RKO (cell line): ENCODE data around the gene SCD5.

Source experiments
- DNase-seq: peaks from one replicate; pipeline ENCODE4 v3.0.0-alpha.2; 2016; ENCODE audit warnings: low spot score

Gene SCD5

DNA sequence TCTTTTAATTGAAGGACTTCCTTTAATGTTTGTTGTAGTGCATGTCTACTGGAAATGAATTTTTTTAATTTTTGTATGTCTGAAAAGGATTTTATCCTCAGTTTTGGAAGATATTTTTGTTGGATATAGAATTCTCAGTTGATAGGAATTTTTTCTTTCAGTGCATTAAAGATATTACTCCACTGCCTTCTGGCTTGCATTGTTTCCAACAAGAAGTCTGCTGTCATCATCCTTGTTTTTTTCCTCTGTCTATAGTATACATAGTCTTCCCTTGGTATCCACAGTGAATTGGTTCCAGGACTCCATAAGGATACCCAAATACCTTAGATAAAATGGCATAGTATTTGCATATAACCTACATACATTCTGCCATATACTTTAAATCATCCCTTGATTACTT, 33.5 kb downstream of the SCD5 start:
- no peak for DNase-seq

GRCh38 chr4:82761229-82761628, 37.4 kb downstream of the SCD5 start:
- DNase-seq = no peak

- DNase-seq = no peak
These were observed 39.6 kb downstream of the SCD5 start for GRCh38 chr4:82758701-82759685.

DNA sequence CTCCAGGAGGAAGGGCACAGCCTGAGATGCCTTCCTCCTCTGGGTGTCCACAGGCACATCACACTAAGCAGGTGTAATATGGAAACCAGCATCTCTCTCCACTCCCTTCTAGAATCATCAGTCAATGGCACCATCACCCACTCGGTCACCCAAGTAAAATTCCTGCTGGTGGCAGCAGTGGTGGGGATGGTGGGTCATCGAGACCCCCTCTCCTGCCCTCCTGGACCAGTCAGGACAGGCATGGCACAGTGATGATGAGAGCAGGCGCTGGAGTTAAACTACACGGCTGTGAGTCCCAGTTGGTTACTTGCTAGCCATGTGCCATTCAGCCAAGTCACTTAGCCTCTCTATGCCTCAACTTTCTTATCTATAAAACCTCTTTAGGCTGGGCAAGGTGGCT, 42.5 kb downstream of the SCD5 start:
- DNase-seq = no peak

- DNase-seq = no peak
These were observed 42.9 kb downstream of the SCD5 start for GRCh38 chr4:82755650-82756049.

GRCh38 chr4:82754513-82755165, 44.0 kb downstream of the SCD5 start:
- no peak for DNase-seq

DNA sequence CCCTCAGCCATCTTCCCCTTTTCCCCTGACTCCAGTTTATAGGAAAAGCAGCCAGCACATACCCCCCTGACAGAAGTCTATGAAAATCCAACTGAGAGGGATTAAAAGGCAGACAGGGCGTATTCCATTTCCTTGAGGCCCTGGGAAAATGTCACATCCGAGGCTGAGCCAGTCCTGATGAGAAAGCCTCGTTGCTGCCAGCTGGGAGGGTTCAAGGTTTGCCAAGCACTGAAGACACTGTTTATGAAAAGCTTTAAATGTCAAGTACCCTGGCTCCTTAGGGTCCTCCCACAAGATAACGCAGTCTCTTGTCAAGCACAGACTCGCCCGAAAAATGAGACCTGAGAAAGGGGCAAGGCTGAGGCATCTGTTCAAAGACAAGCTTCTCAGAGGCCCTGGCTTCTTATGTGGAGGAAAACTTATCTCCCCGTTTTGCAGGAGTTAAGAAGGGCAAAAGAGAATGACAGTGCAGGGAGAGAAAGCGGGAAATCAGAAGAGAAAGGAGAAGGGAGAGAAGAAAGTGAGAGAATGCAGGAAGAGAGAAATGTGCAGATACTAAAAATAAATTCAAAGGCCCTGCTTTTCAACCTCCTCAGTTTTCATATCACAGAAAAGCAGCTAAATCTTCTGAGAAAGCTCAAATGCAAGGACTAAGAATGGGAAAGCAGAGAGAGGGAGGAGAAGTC, 44.7 kb downstream of the SCD5 start:
- DNase-seq = no peak

GRCh38 chr4:82753238-82753637, 45.4 kb downstream of the SCD5 start:
- DNase-seq = no peak

GRCh38 chr4:82748810-82749470, 49.7 kb downstream of the SCD5 start:
- DNase-seq = no peak

GRCh38 chr4:82747686-82748575, 50.7 kb downstream of the SCD5 start:
- no peak for DNase-seq

- DNase-seq = no peak
These were observed 51.7 kb downstream of the SCD5 start for GRCh38 chr4:82746705-82747574.

DNA sequence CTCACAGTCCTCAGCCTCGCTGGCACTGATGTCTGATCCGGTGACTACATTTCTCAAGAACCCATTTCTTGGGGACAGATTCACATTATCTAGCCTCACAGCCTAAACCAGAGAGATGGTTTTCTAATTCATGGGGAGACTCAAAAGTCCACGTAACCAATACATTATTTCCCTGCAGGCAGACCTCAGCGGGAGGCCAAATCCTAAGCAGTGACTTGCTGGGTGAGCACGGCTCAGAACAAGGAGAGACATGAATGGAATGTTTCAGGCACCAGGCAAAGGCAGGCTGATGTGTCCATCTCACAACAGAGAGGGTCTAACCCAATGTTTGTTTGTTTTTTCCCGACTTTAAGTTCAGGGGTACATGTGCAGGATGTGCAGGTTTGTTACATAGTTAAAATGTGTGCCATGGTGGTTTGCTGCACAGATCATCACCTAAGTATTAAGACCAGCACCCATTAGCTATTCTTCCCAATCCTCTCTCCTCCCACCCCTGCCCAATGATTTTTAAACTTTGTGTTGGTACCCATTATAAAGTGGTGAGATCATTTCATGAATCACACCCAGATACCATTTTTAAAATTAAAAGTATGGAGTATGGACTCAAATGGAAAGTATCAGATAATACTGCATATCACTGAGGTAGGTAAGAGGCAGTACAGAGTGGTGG, 53.3 kb downstream of the SCD5 start:
- DNase-seq = no peak

GRCh38 chr4:82744284-82744968, 54.2 kb downstream of the SCD5 start:
- no peak for DNase-seq

DNA sequence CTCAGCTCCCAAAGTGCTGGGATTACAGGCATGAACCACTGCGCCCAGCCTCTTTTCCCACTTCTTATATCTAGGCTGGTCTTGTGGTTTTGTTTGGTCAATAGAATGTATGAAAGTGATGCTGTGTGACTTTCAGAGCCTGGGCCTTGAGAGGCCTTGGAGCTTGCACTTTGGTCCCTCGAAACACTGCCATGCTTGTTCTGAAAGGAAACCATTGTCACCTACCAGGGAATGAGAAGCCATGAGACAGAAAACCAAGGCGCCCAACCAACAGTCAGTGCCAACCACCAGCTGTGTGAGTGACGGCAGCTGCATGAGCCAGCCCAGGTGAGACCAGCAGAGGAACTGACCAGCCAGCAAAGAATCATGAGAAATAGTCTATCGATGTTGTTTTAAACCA, 57.4 kb downstream of the SCD5 start:
- no peak for DNase-seq

DNA sequence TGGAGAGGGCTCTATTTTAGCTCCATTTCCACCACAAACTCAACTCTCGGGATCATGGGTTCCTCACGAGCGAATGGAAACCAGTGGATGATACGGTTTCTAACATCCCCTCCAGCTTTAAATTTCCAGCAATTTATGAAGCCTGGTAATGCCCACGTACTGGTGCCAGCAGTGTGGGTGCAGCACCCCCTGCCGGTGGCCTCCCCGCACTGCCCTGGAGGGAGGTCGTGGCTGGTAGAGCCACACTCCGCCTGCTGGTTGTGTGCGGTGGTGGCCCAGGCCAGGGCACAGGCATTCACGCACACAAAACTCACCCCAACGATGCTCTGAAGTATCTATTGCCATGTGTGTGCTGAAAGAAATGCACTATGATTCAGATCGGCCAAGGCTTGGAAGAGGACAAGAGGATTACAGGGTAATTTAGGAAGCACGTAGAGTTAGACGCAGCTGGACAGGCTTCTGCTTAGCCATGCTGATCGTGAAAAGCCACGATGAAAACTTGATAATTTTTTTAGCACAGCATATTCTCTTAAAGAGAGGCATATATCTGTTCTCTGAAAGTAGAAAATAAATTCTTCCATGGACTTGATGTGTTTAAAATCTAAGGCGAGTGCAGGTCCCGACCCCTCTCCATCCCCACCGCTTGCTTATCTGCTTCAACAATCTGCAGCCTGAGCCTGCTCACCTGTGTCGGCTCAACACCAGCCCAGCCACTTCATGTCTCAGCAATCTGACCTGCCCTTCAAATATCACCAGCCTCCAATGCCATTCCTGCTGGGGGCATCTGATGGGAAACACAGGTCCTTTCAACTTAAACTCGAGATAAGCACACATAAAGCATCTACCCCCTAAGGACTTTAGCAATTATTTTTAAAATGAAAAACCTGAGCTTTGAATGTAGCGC, 59.1 kb downstream of the SCD5 start:
- DNase-seq = no peak

DNA sequence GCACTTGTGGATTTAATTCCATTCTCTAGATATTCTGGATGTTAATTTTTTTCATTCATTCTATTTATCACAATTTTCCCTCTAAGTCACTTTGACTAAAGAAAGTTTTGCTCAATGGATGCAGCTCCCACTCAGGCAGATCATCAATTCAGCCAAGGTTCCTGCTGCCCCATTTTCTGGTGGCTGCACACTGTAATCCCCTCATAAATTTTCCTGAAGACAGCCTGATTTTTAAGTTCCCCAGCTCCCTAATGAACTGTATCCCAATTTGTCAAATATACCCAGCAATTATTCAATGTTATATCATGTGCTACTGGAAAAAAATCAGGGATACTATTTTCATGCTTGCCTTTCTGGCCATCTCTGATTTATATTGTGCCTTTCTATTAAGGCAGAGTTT, 61.2 kb downstream of the SCD5 start:
- DNase-seq = no peak

GRCh38 chr4:82733636-82734035, 65.0 kb downstream of the SCD5 start:
- peak; percentile 24 for DNase-seq

GRCh38 chr4:82728301-82728700, 70.3 kb downstream of the SCD5 start:
- no peak for DNase-seq
